GM12892 (cell line): Measurements from ENCODE around the gene CDC5L.
"Not testable (repeated sequence)": the region's sequence is repeated elsewhere in the genome, so short reads cannot be mapped to it uniquely, and the experiment has no call there.

ENCODE experiments used
- DNase-seq: peaks from one replicate; pipeline ENCODE4 v3.0.0; 2011; ENCODE audit not compliant: insufficient read length
- FAIRE-seq: peaks from 2 replicates; lab custom pipeline; 2011; peaks lifted over from hg19 to GRCh38; lab: Jason Lieb, UNC
- POLR2A ChIP-seq: IDR thresholded peaks from 2 replicates; pipeline ENCODE4 v1.6.1; 2011; ENCODE audit warnings: low read depth, low read length, control low read depth
- POLR2AphosphoS5 ChIP-seq: IDR thresholded peaks from 2 replicates; pipeline ENCODE4 v1.6.1; 2011; ENCODE audit warnings: low read depth, low read length, control low read depth
- TAF1 ChIP-seq: IDR thresholded peaks from 2 replicates; pipeline ENCODE4 v1.6.1; 2011; ENCODE audit warnings: low read depth, mild to moderate bottlenecking, control low read depth, low read length, borderline replicate concordance

The CDC5L gene

DNA sequence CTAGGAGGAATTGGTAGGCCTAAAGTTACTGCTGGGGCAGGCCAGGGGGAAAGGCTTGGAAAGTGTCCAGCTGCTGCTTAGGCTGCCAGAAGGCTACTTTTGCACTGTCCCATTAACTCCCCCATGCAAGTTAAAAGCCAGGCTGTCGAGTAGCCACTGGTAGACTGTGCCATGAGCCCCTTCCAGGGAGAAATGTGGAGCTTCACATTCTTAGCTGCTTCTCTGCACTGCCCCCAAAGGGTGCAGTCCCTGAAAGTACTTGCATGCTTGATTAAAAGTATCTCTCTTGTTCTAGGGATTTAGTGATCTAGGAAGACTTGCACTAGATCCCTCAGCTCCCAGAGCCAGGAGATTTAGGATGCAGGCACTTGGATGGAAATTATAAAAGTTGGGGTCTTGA is 57.3 kb downstream of the CDC5L start:
- TF ChIP-seq POLR2A (no peak), POLR2AphosphoS5 (no peak), TAF1 (no peak)
- FAIRE-seq (no peak), DNase-seq (no peak)

DNA sequence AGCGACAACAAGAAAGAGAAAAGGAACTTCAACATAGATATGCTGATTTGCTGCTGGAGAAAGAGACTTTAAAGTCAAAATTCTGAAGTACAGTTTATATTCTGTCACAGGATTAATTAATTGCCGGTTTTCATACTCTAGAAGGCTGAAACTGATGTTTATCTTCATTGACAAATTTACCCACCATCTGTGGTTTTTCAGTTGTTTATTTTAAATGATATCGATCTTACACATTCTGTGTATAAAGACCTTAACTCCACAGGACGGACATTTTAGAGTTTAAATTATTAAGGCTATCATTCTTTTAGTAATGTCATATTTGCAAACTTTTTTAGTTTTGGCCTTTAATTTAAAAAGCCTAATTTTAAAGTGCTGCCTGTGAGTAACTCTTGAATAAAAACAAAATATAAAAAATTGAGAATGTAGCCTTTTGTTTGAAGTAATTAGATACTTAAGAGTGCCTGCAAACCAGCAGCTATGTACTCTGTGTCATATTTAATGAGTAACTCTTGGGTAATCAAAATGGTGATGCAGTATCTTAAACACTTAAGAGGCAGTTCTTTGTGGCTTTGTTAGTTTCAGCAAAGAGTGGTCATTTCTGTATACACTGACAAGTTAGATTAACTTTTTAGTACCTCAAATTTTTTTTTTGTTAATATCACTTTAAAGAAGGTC is 59.3 kb downstream of the CDC5L start:
- DNase-seq (no peak), FAIRE-seq (no peak)
- TF ChIP-seq POLR2A, result no peak
- no peak for TF ChIP-seq POLR2AphosphoS5
- no peak for TF ChIP-seq TAF1

GRCh38 chr6:44449181-44449580 is 61.7 kb downstream of the CDC5L start:
- DNase-seq, FAIRE-seq: not testable (repeated sequence)

- DNase-seq (no peak), FAIRE-seq (no peak)
- TF ChIP-seq TAF1 (no peak), POLR2AphosphoS5 (no peak), POLR2A (no peak)
Observed at GRCh38 chr6:44451803-44452695, 64.5 kb downstream of the CDC5L start.

GRCh38 chr6:44452725-44453124 is 65.2 kb downstream of the CDC5L start:
- FAIRE-seq (no peak), DNase-seq (no peak)
- TF ChIP-seq POLR2AphosphoS5, result no peak
- no peak for TF ChIP-seq TAF1
- TF ChIP-seq POLR2A, result no peak

- TF ChIP-seq TAF1 (no peak), POLR2AphosphoS5 (no peak), POLR2A (no peak)
- no peak for FAIRE-seq
- DNase-seq, result no peak
Observed at GRCh38 chr6:44453146-44453545, 65.6 kb downstream of the CDC5L start.

- DNase-seq, result no peak
- FAIRE-seq, result no peak
- TF ChIP-seq POLR2AphosphoS5 (no peak), TAF1 (no peak), POLR2A (no peak)
Observed at GRCh38 chr6:44454198-44454597, 66.7 kb downstream of the CDC5L start.

DNA sequence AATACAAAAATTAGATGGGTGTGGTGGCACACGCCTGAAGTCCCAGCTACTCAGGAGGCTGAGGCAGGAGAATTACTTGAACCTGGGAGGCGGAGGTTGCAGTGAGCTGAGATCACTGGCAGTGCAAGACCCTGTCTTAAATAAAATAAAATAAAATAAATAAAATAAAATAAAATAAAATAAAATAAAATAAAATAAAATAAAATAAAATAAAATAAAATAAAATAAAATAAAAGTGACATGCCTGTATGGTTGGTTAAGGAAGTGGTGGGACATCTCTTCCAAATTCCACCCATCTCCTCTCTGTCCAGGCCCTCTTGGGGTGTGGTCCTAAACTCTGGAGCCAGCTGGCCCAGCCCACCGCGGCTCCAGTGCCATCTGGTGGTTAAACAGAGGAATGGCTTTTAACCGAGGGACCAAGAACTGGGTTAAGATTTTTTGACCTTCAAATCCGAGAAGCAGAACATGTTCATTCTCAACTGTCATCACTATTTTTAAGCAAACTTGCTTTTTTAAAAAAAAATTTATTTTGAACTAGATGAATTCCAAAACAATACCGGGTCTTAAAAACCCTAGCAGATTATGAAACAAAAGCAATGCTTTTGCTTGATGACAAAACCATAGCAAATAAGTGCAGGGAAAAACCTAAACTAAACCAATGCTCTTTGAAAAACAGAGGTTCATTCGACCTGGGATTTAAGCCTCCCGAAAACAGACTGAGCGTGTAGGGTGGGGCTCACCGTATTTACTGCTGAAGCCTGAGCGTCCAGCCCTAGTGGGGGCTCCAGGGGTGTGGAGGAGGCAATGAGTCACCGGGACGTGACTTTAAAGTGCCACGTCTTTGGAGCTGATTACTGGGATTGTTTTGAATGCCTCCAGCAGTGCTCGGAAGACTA is 68.8 kb downstream of the CDC5L start:
- TF ChIP-seq POLR2AphosphoS5 (no peak), POLR2A (no peak), TAF1 (no peak)
- peak; percentile 30 for FAIRE-seq
- DNase-seq, result no peak

GRCh38 chr6:44456966-44457292 is 69.4 kb downstream of the CDC5L start:
- TF ChIP-seq POLR2A, result no peak
- no peak for TF ChIP-seq TAF1
- no peak for TF ChIP-seq POLR2AphosphoS5
- no peak for FAIRE-seq
- DNase-seq, result no peak

DNA sequence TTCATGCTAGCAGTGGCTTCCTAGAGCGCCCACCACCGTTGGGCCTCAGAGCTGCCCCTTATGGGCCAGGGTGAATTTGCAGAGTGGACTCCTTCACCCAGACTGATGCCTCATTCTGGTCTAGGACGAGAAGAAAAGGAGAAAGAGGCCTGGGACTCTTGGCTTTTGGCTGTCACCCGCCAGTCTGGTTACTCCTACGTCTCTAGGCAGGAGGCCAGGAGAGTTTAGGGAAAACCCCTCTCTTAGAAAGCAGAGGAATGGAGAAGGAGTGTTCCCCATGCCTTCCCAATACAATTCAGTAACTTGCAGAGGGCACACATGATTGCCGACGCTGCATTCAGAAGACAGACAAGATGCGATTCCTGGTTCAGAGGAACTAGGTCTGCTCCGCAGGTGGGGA is 70.1 kb downstream of the CDC5L start:
- FAIRE-seq, result no peak
- DNase-seq, result no peak
- TF ChIP-seq POLR2AphosphoS5, result no peak

GRCh38 chr6:44458551-44458950 is 71.0 kb downstream of the CDC5L start:
- no peak for DNase-seq
- TF ChIP-seq POLR2AphosphoS5 (no peak), TAF1 (no peak), POLR2A (no peak)
- FAIRE-seq, result no peak
